WERI-Rb-1 (cell line): ENCODE measurements around the gene PLEKHG7.

Experiments
- DNase-seq: peaks from one replicate; pipeline ENCODE4 v3.0.0-alpha.2; 2020
- H3K27ac ChIP-seq: fragments of 250-450 bp; sonication (Bioruptor Pico); 2 replicates; pipeline ENCODE4 v1.5.1; 2020; ENCODE audit warnings: mild to moderate bottlenecking, moderate library complexity
- H3K27me3 ChIP-seq: fragments of 250-450 bp; sonication (Bioruptor Pico); 2 replicates; pipeline ENCODE4 v1.5.1; 2021; ENCODE audit warnings: mild to moderate bottlenecking, low read depth, moderate library complexity; ENCODE audit not compliant: insufficient read depth, severe bottlenecking
- H3K36me3 ChIP-seq: fragments of 250-450 bp; sonication (Bioruptor Pico); 2 replicates; pipeline ENCODE4 v1.5.1; 2020; ENCODE audit warnings: mild to moderate bottlenecking, moderate library complexity
- H3K4me3 ChIP-seq: 2 replicates; pipeline ENCODE4 v1.5.1; 2011; ENCODE audit warnings: low read depth, mild to moderate bottlenecking, control low read depth, low read length
- H3K9me3 ChIP-seq: fragments of 250-450 bp; sonication (Bioruptor Pico); 2 replicates; pipeline ENCODE4 v1.5.1; 2021; ENCODE audit warnings: mild to moderate bottlenecking, moderate library complexity; ENCODE audit not compliant: severe bottlenecking
- TF ChIP-seq, protein P1 (sequence below): IDR thresholded peaks from 2 replicates; pipeline ENCODE4 v1.5.1; 2011; ENCODE audit warnings: low read depth, mild to moderate bottlenecking, control low read depth, inconsistent platforms, low read length

PLEKHG7 gene

GRCh38 chr12:92726850-92727249, 24.1 kb downstream of the PLEKHG7 start:
- no peak overlapping the region for H3K4me3 ChIP-seq
- no peaks in the 10 kb centered on the region for H3K36me3 ChIP-seq
- TF ChIP-seq, protein P1, sequence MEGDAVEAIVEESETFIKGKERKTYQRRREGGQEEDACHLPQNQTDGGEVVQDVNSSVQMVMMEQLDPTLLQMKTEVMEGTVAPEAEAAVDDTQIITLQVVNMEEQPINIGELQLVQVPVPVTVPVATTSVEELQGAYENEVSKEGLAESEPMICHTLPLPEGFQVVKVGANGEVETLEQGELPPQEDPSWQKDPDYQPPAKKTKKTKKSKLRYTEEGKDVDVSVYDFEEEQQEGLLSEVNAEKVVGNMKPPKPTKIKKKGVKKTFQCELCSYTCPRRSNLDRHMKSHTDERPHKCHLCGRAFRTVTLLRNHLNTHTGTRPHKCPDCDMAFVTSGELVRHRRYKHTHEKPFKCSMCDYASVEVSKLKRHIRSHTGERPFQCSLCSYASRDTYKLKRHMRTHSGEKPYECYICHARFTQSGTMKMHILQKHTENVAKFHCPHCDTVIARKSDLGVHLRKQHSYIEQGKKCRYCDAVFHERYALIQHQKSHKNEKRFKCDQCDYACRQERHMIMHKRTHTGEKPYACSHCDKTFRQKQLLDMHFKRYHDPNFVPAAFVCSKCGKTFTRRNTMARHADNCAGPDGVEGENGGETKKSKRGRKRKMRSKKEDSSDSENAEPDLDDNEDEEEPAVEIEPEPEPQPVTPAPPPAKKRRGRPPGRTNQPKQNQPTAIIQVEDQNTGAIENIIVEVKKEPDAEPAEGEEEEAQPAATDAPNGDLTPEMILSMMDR = no peak
- H3K27me3 ChIP-seq = no peaks in the 10 kb centered on the region
- DNase-seq = no peak
- peaks cover 6% of the 10 kb centered on the region for H3K9me3 ChIP-seq
- no peak overlapping the region for H3K27ac ChIP-seq

DNA sequence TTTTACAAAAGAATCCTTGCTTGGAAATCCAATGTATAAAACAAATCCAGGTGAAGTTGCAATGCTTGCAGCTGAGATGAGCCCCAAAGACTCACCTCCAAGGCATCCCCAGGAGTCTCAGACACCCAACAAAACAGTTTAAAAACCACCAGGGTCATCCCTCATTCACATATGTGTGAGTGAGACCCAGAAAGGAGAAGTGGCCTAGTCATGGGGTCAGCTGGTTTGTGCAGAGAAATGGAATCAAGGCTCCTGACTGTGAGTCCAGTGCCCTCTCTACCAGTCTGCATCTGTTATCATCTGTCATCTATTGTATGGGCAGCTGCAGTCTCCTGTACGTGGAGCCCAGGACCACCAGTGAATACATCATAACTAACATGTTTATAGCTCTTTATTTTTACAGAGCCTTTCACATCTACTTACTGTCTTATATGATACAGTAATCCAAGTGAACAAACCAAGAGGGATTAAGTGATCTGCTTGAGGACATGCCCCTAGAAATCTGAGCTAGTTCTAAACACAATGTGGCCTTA, 27.1 kb downstream of the PLEKHG7 start:
- Histone ChIP-seq H3K9me3 (no peaks in the 10 kb centered on the region), H3K36me3 (no peaks in the 10 kb centered on the region), H3K27me3 (no peaks in the 10 kb centered on the region), H3K4me3 (peak overlapping the region; percentile 8; the same call in 1 of the 2 replicates), H3K27ac (peak overlapping the region; percentile 21; the same call in 1 of the 2 replicates)
- DNase-seq = peak; percentile 31
- TF ChIP-seq, protein P1 = no peak

GRCh38 chr12:92730758-92731157, 28.0 kb downstream of the PLEKHG7 start:
- DNase-seq = no peak
- Histone ChIP-seq H3K36me3 (no peaks in the 10 kb centered on the region), H3K4me3 (peak overlapping the region; percentile 8; the same call in 1 of the 2 replicates), H3K27me3 (no peaks in the 10 kb centered on the region), H3K9me3 (no peaks in the 10 kb centered on the region), H3K27ac (no peak overlapping the region)
- TF ChIP-seq, protein P1 = no peak

DNA sequence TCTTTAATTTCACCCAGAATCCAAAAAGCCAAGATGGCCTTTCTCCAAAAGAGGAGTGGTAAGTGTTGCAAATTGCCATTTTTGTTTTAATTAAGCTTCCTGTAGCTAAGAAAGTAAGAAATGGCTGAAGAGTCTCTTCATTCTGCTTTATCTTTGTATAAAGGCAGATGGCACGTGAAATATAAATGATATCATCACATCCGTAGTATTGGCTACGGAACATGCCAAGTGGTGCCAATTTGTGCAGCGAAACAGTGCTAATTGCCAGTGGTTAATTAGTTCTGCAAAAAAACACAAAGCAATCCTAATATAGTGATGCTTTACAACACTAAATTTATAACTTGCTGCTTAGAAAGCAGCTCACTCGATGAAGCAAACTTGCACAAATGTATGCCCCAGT, 29.4 kb downstream of the PLEKHG7 start:
- TF ChIP-seq, protein P1 = no peak
- H3K9me3 ChIP-seq = no peaks in the 10 kb centered on the region
- no peak for DNase-seq

GRCh38 chr12:92732716-92733115, 29.9 kb downstream of the PLEKHG7 start:
- no peaks in the 10 kb centered on the region for H3K27me3 ChIP-seq
- no peak for DNase-seq
- TF ChIP-seq, protein P1 = no peak
- no peaks in the 10 kb centered on the region for H3K36me3 ChIP-seq
- no peak overlapping the region for H3K27ac ChIP-seq
- H3K9me3 ChIP-seq = no peaks in the 10 kb centered on the region
- H3K4me3 ChIP-seq = no peak overlapping the region

More for the DNA sequence above, 29.4 kb downstream of the PLEKHG7 start:
- Histone ChIP-seq H3K27ac (no peak overlapping the region), H3K27me3 (no peaks in the 10 kb centered on the region), H3K4me3 (no peak overlapping the region), H3K36me3 (no peaks in the 10 kb centered on the region)

- H3K36me3 ChIP-seq = no peaks in the 10 kb centered on the region
- no peak overlapping the region for H3K4me3 ChIP-seq
- TF ChIP-seq, protein P1 = no peak
- no peak for DNase-seq
- no peaks in the 10 kb centered on the region for H3K9me3 ChIP-seq
- no peak overlapping the region for H3K27ac ChIP-seq
- H3K27me3 ChIP-seq = no peaks in the 10 kb centered on the region
These were observed 30.4 kb downstream of the PLEKHG7 start for GRCh38 chr12:92733181-92733580.
